Tibial nerve (tissue), 4 donors: ENCODE results near the gene SDK2.

Source experiments
- EP300 ChIP-seq, 2 donors: sonication (generic); formaldehyde crosslinking; IDR thresholded peaks; one replicate each; pipeline ENCODE4 v1.6.1; 2017; ENCODE audit warnings: antibody characterized with exemption in 2 of 2, mild to moderate bottlenecking in 1 of 2
- POLR2A ChIP-seq, 2 donors: fragments of 450-650 bp; IDR thresholded peaks; one replicate each; pipeline ENCODE4 v1.6.1; 2017; ENCODE audit warnings: antibody characterized with exemption in 2 of 2, mild to moderate bottlenecking in 2 of 2, moderate library complexity in 2 of 2
- TF ChIP-seq, protein P1 (sequence below), 5 experiments: fragments of 200-600 bp in 3 of 5; fragments of 450-650 bp in 2 of 5; sonication (generic) in 3 of 5; IDR thresholded peaks; one replicate each; pipeline ENCODE4 v1.5.1; 2016 to 2019; ENCODE audit warnings: antibody characterized with exemption in 5 of 5, mild to moderate bottlenecking in 3 of 5, moderate library complexity in 2 of 5

DNA sequence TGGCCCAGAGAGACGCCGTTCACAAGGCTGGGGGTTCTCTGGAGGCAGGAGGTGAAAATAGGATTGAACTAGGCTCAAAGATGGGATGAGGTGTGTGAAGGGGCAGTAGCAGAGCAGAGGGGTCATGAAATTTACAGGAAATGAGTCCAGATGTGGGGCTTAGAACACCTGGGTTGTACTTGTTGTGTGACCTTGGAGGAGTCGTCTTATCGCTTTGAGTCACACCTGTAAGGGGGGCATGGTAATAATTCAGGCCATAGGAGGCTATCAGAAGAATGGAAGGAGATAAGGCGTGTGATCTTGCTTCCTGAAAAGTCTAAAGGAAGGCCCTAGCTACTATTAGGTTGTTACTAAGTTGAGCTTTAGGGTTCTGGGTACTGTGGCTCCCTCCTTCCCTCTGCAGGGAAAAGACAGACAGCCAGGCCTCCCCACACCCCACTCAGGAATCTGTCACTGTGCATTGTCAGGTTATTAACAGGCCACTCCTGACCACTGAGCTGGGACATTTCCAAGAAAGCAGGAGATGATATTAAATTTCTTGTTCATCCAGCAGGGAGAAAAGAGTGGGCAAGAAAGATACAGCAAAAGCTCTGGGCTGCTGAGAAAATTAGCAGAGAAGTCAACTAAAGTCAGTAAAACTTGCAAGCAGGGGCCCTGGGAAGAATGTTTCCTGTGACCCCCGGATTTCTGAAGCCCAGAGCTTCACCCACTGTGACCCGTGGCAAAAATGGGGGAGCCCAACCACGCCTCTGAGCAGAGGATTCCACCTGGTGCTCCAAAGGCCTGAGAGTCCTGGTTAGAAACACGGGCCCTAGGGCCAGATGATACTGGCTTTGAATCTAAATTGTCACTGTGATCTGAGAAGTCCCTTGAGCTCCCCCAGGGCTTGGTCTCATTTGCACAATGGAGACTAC, 326.5 kb downstream of the SDK2 start:
- TF ChIP-seq POLR2A (IDR thresholded peaks at IDR 0.05) (no peak), EP300 (IDR thresholded peaks at IDR 0.05) (no peak)
- TF ChIP-seq, protein P1, sequence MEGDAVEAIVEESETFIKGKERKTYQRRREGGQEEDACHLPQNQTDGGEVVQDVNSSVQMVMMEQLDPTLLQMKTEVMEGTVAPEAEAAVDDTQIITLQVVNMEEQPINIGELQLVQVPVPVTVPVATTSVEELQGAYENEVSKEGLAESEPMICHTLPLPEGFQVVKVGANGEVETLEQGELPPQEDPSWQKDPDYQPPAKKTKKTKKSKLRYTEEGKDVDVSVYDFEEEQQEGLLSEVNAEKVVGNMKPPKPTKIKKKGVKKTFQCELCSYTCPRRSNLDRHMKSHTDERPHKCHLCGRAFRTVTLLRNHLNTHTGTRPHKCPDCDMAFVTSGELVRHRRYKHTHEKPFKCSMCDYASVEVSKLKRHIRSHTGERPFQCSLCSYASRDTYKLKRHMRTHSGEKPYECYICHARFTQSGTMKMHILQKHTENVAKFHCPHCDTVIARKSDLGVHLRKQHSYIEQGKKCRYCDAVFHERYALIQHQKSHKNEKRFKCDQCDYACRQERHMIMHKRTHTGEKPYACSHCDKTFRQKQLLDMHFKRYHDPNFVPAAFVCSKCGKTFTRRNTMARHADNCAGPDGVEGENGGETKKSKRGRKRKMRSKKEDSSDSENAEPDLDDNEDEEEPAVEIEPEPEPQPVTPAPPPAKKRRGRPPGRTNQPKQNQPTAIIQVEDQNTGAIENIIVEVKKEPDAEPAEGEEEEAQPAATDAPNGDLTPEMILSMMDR (IDR thresholded peaks at IDR 0.05) = no peak
